ENCODE results near the gene TMED8.

DNA sequence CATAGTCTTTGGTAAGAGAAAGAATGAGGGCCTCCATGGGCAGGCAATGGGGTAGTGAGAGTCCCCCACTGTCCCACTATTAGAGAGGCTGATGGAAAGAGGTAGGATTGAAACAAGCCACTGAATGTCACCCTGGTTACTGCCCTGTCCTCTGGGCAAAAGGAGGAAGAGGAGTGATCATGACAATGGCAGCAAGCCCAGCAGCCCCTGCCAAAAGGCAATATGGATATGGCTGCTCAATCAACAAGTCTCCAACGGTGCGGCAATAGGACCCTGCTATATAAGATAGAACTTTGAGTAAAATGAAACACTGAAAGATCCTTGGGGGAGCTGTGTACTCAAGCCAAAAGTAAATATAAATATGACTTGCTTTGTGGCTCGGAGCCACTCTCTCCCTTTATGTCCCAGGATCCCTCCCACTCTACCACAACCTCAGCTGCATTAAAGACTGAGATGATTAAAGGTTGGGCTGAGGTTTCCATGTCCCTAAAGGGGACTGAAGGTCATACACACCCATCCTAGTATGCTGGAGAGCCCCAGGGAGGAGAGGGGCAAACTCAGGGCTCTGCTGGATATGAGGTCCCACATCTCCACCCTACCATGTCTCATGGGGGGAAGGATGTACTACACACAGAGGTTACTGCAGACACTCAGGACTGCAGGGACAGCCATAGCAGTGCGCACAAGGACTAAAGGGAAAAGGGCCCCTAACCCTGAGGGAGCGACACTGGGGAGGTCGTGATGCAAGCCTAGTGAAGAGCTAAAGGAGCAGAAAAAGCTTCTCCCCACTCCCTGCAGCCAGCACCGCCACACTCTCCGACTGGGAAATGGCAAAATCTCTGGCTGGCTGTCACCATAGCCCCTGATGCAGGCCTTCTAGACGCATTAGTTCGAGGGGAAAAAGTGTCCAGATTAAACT is 62.1 kb downstream of the TMED8 start:
- TF ChIP-seq, protein P1, sequence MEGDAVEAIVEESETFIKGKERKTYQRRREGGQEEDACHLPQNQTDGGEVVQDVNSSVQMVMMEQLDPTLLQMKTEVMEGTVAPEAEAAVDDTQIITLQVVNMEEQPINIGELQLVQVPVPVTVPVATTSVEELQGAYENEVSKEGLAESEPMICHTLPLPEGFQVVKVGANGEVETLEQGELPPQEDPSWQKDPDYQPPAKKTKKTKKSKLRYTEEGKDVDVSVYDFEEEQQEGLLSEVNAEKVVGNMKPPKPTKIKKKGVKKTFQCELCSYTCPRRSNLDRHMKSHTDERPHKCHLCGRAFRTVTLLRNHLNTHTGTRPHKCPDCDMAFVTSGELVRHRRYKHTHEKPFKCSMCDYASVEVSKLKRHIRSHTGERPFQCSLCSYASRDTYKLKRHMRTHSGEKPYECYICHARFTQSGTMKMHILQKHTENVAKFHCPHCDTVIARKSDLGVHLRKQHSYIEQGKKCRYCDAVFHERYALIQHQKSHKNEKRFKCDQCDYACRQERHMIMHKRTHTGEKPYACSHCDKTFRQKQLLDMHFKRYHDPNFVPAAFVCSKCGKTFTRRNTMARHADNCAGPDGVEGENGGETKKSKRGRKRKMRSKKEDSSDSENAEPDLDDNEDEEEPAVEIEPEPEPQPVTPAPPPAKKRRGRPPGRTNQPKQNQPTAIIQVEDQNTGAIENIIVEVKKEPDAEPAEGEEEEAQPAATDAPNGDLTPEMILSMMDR (IDR thresholded peaks at IDR 0.05) = no peak
- TF ChIP-seq POLR2AphosphoS5 (IDR thresholded peaks at IDR 0.05) (no peak), POLR2A (IDR thresholded peaks at IDR 0.05) (no peak), EP300 (IDR thresholded peaks at IDR 0.05) (no peak)

All from sigmoid colon (tissue), 4 donors.